ENCODE measurements around the gene ATG14.

DNA sequence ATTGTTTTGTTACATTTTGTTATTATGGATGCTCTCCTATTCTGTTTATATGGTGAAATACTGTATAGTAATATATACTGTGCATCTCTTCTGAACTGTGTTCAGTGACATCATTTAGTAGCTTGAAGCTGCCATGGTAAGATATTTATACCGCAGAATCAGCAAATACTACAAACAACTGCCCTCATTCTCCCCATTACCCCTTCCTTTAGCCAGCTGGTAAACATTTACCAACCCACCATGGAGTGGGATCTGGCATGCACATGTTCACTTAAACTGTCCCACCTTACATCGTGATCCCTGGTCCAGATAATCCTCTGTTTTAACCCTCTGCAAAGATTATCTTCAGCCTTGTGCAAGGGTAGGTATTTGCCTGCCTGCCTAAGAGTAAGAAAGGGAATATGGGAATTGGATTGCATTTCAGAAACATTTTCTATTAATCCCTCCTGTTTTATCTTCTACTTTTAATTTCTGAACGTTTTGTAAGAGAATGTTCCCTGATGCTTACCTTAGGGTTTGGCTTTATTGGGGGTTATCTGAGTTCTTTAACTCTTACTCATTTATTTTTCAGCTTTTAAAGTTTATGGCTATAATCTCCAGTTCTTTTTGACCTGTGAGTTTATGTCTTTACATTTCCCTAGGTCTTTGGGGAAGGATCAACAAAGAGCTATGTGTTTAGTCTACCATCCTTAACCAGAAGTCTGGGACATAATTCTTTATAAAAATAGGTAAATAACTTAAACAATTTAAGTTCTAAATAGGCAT, 93.9 kb downstream of the ATG14 start:
- TF ChIP-seq ZNF274 (IDR thresholded peaks at IDR 0.05; ENCODE audit: low read depth, low read length) (no peak), SUZ12 (IDR thresholded peaks at IDR 0.05; ENCODE audit: extremely low read depth, insufficient read depth, insufficient read length) (no peak), YY1 (IDR thresholded peaks at IDR 0.05; ENCODE audit: insufficient read depth, insufficient read length) (no peak)

All from NT2/D1 (cell line).